Stimulated activated CD8-positive, alpha-beta memory T cell treated with anti-CD3 and anti-CD28 coated beads, Interleukin-12 subunit alpha, Interleukin-12 subunit beta, amount 100 ng/mL, for 24 hours (primary cell): ENCODE measurements around the gene TMEM100.

Experiments
- DNase-seq: peaks from one replicate; pipeline ENCODE4 v3.0.0-alpha.2; 2020; ENCODE audit errors: extremely low read depth

TMEM100 gene

GRCh38 chr17:55743103-55743679 is 20.5 kb upstream of the TMEM100 start:
- DNase-seq, result no peak

GRCh38 chr17:55742272-55743102 is 19.8 kb upstream of the TMEM100 start:
- DNase-seq, result no peak

GRCh38 chr17:55741356-55741700 is 18.7 kb upstream of the TMEM100 start:
- DNase-seq, result no peak

- no peak for DNase-seq
Observed at GRCh38 chr17:55740511-55741355, 18.1 kb upstream of the TMEM100 start.

- no peak for DNase-seq
Observed at GRCh38 chr17:55737976-55738501, 15.4 kb upstream of the TMEM100 start.

- DNase-seq, result no peak
Observed at GRCh38 chr17:55735731-55736405, 13.2 kb upstream of the TMEM100 start.

GRCh38 chr17:55734128-55734781 is 11.6 kb upstream of the TMEM100 start:
- DNase-seq, result no peak

GRCh38 chr17:55731586-55732250 is 9.1 kb upstream of the TMEM100 start:
- DNase-seq, result no peak

GRCh38 chr17:55730808-55731207 is 8.1 kb upstream of the TMEM100 start:
- DNase-seq, result no peak

- no peak for DNase-seq
Observed at GRCh38 chr17:55730380-55730779, 7.7 kb upstream of the TMEM100 start.

- DNase-seq, result no peak
Observed at GRCh38 chr17:55729484-55729883, 6.8 kb upstream of the TMEM100 start.

GRCh38 chr17:55728833-55729232 is 6.2 kb upstream of the TMEM100 start:
- DNase-seq, result no peak

- no peak for DNase-seq
Observed at GRCh38 chr17:55728361-55728760, 5.7 kb upstream of the TMEM100 start.

- no peak for DNase-seq
Observed at GRCh38 chr17:55727920-55728319, 5.3 kb upstream of the TMEM100 start.

GRCh38 chr17:55727275-55727674 is 4.6 kb upstream of the TMEM100 start:
- no peak for DNase-seq

GRCh38 chr17:55726440-55726839 is 3.8 kb upstream of the TMEM100 start:
- DNase-seq, result no peak

- no peak for DNase-seq
Observed at GRCh38 chr17:55723488-55723848, 804 bp upstream of the TMEM100 start.

GRCh38 chr17:55722016-55722736 is 488 bp downstream of the TMEM100 start:
- DNase-seq, result no peak

- DNase-seq, result no peak
Observed at GRCh38 chr17:55720919-55721836, 1.5 kb downstream of the TMEM100 start.
